ENCODE results near the gene TGM6.

The TGM6 gene

GRCh38 chr20:2380601-2381000 lies at the start of gene TGM6:
TSS of gene TGM6 (plus strand) at chr20:2380901. CDS start at chr20:2380969, 68 bp downstream.
- TF ChIP-seq ZNF274 (IDR thresholded peaks at IDR 0.05; ENCODE audit: low read depth, low read length): no peak
- no peak within 1 kb of the TSS for H3K4me3 ChIP-seq (ENCODE audit: low read length)

DNA sequence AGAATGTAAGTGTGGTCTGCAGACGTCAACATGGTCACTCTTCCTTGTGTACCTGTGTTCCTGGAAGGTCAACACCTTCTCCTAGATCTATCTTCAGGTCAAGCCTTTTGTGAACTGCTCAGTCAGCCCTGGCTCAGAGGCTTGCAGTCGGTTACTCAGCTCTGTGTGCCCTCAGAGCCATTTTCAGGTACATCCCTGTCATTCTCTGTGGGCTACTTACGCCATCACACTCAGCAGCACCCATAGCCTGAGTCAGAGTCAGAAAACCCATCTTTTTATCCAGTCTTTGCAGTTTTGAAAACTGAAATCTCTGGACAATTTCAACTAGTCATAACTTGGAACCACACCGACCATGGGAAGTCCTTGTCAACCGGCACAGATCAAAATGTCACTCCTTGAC lies 49.6 kb upstream of the TGM6 start:
- no peak for TF ChIP-seq ZNF274 (IDR thresholded peaks at IDR 0.05; ENCODE audit: low read depth, low read length)
- H3K4me3 ChIP-seq (ENCODE audit: low read length): no peak overlapping the region

DNA sequence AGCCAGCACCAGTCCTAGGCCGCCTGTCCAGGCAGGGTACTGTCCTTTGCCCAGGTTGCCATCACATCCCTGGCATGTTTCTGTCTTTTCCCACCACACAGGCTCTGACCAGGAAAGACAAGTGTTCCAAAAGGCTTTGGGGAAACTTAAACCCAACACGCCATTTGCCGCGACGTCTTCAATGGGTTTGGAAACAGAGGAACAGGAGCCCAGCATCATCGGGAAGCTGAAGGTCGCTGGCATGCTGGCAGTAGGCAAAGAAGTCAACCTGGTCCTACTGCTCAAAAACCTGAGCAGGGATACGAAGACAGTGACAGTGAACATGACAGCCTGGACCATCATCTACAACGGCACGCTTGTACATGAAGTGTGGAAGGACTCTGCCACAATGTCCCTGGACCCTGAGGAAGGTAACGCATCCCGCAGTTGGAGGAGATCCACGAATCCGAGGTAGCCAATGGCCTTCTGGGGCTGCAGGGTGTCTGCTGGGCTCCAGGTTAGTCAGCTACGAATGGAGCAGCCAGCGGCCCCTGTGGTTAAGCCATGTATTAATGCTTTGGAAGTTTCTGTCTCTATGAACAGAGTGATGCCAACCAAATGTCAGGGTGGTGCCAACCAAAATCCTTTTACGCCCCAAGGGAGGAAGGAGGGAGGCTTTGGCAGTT lies 48.7 kb upstream of the TGM6 start:
- no peak for TF ChIP-seq ZNF274 (IDR thresholded peaks at IDR 0.05; ENCODE audit: low read depth, low read length)
- no peak overlapping the region for H3K4me3 ChIP-seq (ENCODE audit: low read length)

DNA sequence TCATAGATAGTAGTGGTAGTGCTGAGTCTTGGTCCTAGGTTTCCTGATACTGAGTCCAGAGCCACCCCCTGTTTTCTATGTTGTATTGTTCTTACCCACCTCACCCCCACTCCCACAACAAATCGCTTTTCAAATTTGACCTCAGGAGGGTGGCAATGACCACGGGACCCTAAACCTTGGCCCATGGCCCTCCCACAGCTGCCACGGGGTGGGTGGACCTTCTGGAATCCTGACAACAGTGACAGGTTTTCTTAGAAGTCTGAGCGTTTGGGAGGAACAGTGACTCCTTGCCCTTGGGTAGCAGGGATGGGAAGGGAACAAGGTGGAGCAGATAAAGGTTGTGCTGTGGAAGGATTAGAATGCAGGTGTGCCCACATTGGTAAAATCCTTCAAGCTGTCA lies 48.0 kb upstream of the TGM6 start:
- no peak overlapping the region for H3K4me3 ChIP-seq (ENCODE audit: low read length)
- no peak for TF ChIP-seq ZNF274 (IDR thresholded peaks at IDR 0.05; ENCODE audit: low read depth, low read length)

GRCh38 chr20:2333821-2334220 lies 46.9 kb upstream of the TGM6 start:
- H3K4me3 ChIP-seq (ENCODE audit: low read length): no peak overlapping the region
- no peak for TF ChIP-seq ZNF274 (IDR thresholded peaks at IDR 0.05; ENCODE audit: low read depth, low read length)

- TF ChIP-seq ZNF274 (IDR thresholded peaks at IDR 0.05; ENCODE audit: low read depth, low read length): no peak
- no peak overlapping the region for H3K4me3 ChIP-seq (ENCODE audit: low read length)
Measured at GRCh38 chr20:2335096-2335870, 45.4 kb upstream of the TGM6 start.

DNA sequence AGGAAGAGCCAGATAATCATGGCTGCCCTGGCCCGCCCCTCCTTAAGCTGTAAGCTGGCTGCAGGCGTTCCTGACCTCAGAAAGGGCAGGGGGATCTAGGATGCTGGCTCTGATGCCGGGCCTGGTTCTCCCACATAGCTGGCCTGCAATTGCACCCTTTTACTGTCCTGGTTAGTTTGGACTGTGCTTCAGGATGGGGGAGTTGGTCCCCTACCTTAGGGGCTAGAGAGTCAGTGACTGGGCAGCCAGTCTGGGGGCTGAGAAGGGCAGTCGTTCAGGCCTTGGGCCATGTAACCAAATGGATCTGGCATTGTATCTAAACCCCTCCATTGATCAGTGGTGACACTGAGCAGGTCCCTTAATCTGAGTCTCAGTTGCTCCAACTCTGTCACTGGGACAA lies 44.2 kb upstream of the TGM6 start:
- no peak overlapping the region for H3K4me3 ChIP-seq (ENCODE audit: low read length)
- TF ChIP-seq ZNF274 (IDR thresholded peaks at IDR 0.05; ENCODE audit: low read depth, low read length): no peak

DNA sequence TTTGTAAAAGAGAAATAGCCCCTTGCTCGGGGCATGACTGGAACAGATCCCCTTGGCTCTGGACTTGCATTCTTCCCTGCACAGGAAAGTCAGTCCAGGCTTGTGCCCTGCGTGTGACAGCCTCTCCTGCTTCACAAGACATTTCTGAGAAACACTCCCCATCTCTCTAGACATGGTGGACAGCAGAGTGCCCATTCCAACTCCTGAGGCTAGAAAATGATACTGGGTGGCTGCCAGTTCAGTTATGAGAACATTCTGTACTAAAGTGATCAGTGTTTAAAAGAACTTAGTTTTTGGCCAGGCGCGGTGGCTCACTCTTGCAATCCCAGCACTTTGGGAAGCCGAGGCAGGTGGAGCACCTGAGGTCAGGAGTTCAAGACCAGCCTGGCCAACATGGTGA lies 43.6 kb upstream of the TGM6 start:
- no peak for TF ChIP-seq ZNF274 (IDR thresholded peaks at IDR 0.05; ENCODE audit: low read depth, low read length)

GRCh38 chr20:2338411-2339066 lies 42.2 kb upstream of the TGM6 start:
- H3K4me3 ChIP-seq (ENCODE audit: low read length): no peak overlapping the region
- no peak for TF ChIP-seq ZNF274 (IDR thresholded peaks at IDR 0.05; ENCODE audit: low read depth, low read length)

More for the DNA sequence above, 43.6 kb upstream of the TGM6 start:
- H3K4me3 ChIP-seq (ENCODE audit: low read length): no peak overlapping the region

DNA sequence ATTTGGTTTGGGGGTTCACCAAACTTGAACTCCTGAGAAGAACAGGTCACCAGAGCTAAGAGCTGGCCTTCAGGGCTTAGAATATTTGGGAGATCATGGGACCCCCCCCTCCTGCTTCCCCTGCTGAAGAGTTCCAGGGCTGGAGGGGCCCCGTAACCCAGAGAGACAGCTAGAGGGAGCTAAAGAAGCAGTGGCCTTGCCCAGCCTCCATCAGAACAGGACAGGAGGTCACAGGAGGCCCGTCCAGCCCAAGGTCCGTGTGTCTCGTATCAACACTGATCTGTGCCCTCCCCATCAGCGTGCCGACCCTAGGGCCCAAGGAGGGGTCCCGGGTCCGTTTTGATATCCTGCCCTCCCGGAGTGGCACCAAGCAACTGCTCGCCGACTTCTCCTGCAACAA lies 40.6 kb upstream of the TGM6 start:
- TF ChIP-seq ZNF274 (IDR thresholded peaks at IDR 0.05; ENCODE audit: low read depth, low read length): no peak
- H3K4me3 ChIP-seq (ENCODE audit: low read length): no peak overlapping the region

GRCh38 chr20:2340823-2341222 lies 39.9 kb upstream of the TGM6 start:
- H3K4me3 ChIP-seq (ENCODE audit: low read length): no peak overlapping the region

DNA sequence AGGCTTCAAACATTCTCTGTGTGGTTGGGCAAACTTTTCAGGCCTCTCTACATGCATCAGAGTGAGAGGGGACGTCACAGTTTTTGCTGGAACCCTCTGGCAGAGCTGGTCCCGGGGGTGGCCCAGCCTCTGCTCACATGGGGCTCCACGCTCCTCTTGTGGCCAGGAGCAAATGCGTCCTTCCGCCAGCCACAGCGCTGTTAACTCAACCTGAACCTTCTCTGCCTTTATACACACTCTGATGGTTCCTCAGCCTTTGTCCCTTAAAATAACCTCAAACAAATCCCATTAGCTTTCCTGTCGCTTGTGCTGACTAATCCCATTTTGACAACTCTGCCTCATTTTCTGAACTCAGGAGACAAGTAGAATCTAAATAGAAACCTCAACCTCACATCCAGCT lies 39.4 kb upstream of the TGM6 start:
- H3K4me3 ChIP-seq (ENCODE audit: low read length): no peak overlapping the region
- no peak for TF ChIP-seq ZNF274 (IDR thresholded peaks at IDR 0.05; ENCODE audit: low read depth, low read length)

More at GRCh38 chr20:2340823-2341222, 39.9 kb upstream of the TGM6 start:
- TF ChIP-seq ZNF274 (IDR thresholded peaks at IDR 0.05; ENCODE audit: low read depth, low read length): no peak

- no peak for TF ChIP-seq ZNF274 (IDR thresholded peaks at IDR 0.05; ENCODE audit: low read depth, low read length)
- no peak overlapping the region for H3K4me3 ChIP-seq (ENCODE audit: low read length)
Measured at GRCh38 chr20:2342243-2342642, 38.5 kb upstream of the TGM6 start.

DNA sequence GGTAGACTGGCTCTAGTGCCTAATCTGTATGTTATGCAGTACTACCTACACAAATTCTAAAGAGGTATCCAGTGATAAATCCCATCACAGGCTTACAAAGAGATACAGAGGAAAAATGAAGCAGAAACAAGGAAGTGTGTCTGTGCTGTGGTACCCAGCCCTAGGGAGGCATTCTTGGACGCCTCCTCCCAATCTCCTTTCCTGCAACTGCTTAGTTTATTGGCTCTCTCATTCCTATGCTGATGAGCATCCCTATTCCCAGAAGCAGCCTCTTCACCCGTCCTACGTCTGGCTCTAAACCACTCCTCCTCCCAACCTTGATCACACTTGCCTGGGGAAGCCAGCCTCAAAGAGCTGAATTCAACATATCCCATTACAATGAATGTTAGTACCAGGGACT lies 34.5 kb upstream of the TGM6 start:
- TF ChIP-seq ZNF274 (IDR thresholded peaks at IDR 0.05; ENCODE audit: low read depth, low read length): no peak
- no peak overlapping the region for H3K4me3 ChIP-seq (ENCODE audit: low read length)

GRCh38 chr20:2348336-2348735 lies 32.4 kb upstream of the TGM6 start:
- TF ChIP-seq ZNF274 (IDR thresholded peaks at IDR 0.05; ENCODE audit: low read depth, low read length): no peak
- H3K4me3 ChIP-seq (ENCODE audit: low read length): no peak overlapping the region

Data from GM08714 (cell line).